NCI-H2081 (cell line): ENCODE results near the gene HES7.
"Not testable (repeated sequence)": the region's sequence is repeated elsewhere in the genome, so short reads cannot be mapped to it uniquely, and the experiment has no call there.

Source experiments
- DNase-seq, 2 experiments: peaks; one replicate each; lab custom pipeline; 2025; lab: John Stamatoyannopoulos, UW

HES7 gene

GRCh38 chr17:8122422-8122923 lies 1.4 kb downstream of the HES7 start:
- no peak for DNase-seq

GRCh38 chr17:8121681-8122421 lies 2.1 kb downstream of the HES7 start:
- peak; percentile 30 to 61 for DNase-seq

GRCh38 chr17:8121407-8121680 lies 2.6 kb downstream of the HES7 start:
- no peak for DNase-seq

- peak; percentile 56 to 67 for DNase-seq
Measured at GRCh38 chr17:8120520-8121406, 3.1 kb downstream of the HES7 start.

GRCh38 chr17:8119581-8120519 lies 4.1 kb downstream of the HES7 start:
- DNase-seq = peak; percentile 74 to 86

- peak; percentile 70 to 79 for DNase-seq
Measured at GRCh38 chr17:8118769-8119580, 4.9 kb downstream of the HES7 start.

- DNase-seq = no peak
Measured at GRCh38 chr17:8117980-8118768, 5.7 kb downstream of the HES7 start, which contains the start of gene ALOXE3. TSS of gene ALOXE3 (minus strand) at chr17:8118514. CDS start at chr17:8117990, 524 bp downstream.

- no peak for DNase-seq
Measured at GRCh38 chr17:8117367-8117979, 6.4 kb downstream of the HES7 start.

GRCh38 chr17:8116776-8117175 lies 7.1 kb downstream of the HES7 start:
- no peak for DNase-seq

- no peak for DNase-seq
Measured at GRCh38 chr17:8110907-8111306, 13.0 kb downstream of the HES7 start.

GRCh38 chr17:8110456-8110804 lies 13.5 kb downstream of the HES7 start:
- no peak for DNase-seq

- peak; percentile 37 to 57 for DNase-seq
Measured at GRCh38 chr17:8109661-8110455, 14.0 kb downstream of the HES7 start.

GRCh38 chr17:8108972-8109660 lies 14.8 kb downstream of the HES7 start:
- DNase-seq = no peak

GRCh38 chr17:8106980-8107379 lies 16.9 kb downstream of the HES7 start:
- not testable (repeated sequence) for DNase-seq

GRCh38 chr17:8105957-8106398 lies 17.9 kb downstream of the HES7 start:
- DNase-seq = no peak

- DNase-seq = no peak
Measured at GRCh38 chr17:8104911-8105310, 19.0 kb downstream of the HES7 start.

GRCh38 chr17:8103549-8103948 lies 20.4 kb downstream of the HES7 start:
- no peak for DNase-seq

- no peak for DNase-seq
Measured at GRCh38 chr17:8101721-8102120, 22.2 kb downstream of the HES7 start.
